ENCODE results near the gene JPT2.

Gene JPT2

GRCh38 chr16:1653023-1653422 lies 25.1 kb upstream of the JPT2 start:
- no peak for DNase-seq

DNA sequence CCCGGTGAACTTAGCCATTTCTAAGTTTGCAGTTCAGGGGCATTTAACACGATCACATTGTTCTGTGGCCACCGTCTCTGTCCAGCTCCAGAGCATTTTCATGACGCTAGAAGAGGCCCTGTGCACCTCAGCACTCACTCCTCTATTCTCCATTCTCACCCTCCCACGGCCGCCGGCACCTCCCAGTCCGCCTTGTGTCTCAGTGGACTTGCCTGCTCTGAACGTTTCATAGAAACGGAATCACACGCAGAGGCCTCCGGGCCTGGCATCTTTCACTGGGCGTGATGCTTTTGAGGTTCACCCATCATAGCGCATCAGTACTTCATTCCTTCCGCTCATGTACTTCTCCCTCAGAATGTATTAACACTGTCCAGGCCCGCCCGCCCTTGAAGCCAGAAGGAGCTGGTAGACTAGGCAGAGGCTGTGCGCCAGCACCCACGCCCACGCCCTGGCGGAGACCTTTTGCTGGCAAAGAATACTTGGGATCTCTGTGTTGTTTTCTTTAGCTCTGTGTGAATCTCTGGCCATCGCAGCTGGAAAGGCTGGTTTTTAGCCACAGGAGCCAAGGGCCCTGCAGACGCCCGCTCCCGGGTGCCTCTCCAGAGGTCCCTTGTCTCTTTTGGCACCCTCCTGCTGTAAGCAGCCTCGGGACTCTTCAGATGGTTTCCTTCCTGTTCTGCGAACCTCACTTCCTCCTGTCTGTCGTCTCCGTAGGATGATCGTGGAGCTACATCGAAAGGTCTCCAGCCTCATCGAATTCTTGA lies 23.4 kb upstream of the JPT2 start:
- no peak for DNase-seq

DNA sequence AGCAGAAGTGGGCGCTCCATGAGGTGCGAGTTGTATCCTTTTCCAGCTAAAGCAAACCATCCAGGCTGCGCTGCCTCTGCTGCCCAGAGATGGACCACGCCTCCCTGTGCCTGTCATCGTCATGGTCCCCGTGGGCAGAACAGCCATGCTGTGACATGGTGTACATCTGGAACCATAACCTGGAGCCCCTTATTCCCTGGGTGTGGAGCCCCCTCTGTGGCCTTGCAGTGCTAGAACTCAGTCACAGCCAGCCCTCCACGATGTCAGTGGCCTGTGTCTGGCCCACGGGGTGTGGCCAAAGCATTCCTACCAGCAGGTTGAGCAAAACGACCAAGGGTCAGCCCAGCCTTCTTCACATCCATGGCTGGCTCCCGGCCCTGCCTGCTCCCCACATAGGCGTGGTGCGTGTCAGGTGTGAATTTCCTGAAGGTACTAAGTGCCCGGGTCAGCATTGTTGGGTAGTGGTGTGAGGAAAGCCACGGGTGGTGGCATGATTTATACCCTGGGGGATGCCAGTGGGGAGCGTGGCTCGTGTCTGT lies 22.7 kb upstream of the JPT2 start:
- no peak for DNase-seq

DNA sequence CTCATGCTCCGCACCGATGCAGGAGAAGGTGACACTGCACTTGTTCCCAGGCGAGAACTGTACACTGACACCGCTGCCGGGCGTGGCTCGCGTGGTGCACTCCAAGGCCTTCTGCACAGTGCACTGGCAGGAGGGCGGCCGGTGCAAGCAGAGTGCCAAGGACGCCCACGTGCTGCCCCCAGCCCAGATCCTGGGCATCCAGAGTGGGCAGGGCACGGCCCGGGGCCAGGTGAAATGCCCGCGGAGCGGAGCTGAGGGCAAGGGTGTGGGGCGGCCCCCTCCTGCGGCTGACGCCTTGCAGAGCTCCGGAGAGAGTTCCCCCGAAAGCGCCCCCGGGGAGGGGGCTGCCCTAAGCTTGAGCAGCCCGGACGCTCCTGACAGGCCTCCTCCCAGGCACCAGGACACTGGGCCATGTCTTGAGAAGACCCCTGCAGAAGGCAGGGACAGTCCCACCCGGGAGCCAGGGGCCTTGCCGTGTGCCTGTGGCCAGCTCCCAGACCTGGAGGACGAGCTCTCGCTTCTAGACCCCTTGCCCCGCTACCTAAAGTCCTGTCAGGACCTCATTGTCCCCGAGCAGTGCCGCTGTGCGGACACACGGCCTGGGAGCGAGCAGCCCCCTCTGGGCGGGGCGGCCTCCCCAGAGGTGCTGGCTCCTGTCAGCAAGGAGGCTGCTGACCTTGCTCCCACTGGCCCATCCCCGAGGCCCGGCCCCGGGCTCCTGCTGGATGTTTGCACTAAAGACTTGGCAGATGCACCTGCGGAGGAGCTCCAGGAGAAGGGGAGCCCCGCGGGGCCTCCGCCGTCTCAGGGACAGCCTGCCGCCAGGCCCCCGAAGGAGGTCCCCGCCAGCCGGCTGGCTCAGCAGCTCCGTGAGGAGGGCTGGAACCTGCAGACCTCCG lies 21.9 kb upstream of the JPT2 start:
- DNase-seq, result no peak

DNA sequence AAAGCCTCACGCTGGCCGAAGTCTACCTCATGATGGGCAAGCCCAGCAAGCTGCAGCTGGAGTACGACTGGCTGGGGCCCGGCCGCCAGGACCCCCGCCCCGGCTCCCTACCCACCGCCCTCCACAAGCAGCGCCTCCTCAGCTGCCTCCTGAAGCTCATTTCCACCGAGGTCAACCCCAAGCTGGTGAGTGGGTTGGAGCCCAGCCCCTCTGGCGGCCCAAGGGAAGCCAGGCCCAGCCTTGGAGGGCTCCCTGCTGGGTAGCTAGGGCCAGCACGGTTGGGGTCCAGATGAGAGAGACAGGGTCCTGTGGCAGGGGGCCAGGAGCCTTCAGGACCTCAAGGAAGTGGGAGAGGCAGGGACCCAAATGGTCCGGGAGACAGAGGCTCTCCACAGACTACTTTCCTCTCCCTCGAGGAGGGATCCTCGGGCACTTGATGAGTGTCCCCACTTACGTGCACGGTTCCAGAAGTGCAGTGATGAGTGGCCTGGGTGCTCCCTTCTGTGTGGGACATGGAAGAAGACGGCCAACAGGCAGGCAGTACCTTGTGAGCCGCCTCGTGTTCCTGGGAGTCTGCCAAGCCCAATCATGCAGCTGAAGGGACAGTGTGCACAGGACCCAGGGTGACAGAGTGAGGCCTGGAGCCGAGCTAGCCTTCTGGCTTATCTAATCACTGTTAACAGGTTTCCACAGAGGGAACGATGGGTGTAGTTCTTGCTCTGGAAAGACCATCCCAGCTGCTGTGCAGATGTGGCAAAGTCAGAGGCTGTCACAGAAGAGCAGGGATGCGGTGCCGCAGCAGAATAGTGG lies 21.1 kb upstream of the JPT2 start:
- no peak for DNase-seq

DNA sequence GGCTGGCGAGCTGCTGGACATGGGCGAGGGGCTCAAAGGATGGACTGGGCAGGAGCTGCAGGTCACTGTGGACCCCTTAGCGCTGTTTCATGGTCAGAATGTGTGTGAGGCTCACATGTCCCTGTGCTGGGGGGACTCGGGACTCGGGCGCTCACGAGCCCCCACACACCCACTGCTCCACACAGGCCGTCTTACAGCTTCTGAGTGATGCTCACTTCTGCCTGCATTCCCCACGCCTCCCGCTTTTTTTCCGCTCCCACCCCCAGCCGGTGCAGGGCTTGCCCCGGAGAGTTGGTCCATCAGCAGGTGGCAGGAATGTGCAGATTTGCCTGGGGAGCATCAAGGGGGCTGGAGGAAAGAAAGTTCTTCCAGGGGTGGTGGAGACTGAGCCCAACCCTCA lies 20.2 kb upstream of the JPT2 start:
- DNase-seq, result no peak

GRCh38 chr16:1659031-1659430 lies 19.0 kb upstream of the JPT2 start:
- no peak for DNase-seq

DNA sequence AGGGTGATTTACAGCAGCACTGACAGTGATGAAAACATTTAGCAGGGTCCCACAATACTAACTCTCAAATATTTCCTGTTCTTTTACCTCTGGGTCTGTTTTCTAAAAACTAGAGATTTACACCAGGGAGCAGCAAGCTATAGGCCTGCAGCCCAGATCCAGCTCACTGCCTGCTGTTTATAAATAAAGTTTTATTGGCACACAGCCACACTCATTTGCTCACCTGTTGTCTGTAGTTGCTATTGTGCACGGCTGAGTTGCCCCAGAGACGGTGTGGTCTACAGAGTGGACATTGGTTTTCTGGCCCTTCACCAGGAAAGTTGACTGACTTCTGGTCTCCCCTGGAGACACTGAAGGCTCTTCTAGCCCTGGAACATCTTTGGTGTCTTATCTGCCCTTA lies 16.3 kb upstream of the JPT2 start:
- DNase-seq, result no peak

- no peak for DNase-seq
These were observed 15.5 kb upstream of the JPT2 start for GRCh38 chr16:1662543-1662942.

DNA sequence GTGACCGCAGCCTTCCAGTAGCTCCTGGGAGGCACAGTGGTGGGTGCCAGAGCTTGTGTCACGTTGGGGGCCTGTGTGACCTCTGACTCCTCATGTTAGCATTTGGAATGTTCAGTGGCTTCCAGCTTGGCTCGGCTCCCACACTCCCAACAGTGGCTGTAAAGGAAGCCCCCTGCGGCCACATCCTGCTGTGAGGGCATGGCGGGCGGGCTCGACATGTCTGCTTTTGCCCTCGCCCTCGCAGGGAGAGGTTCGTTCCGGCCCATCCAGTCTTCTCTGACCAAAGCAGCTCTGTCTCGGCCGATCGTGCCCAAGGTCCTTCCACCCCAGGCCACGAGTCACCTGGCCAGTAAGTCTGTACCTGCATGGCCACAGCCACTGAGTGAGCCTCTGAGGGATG lies 12.2 kb upstream of the JPT2 start:
- DNase-seq, result no peak

DNA sequence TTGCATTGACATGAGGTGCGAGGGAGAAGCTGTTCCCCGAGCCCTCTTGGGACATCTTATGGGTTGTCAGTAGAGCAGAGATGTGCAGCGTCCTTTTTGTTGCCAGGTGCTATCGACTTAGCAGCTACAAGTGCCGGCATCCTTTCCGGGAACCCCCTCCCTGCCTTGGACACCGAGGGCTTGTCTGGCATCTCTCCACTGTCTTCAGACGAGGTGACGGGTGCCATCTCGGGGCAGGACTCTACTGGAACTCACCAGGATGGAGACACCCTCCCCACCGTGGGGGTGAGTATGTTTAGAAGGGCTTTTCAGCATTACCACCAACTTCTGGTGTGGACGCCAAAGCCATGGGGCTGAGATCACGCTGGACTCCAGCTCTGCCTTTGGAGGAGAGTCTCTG lies 11.8 kb upstream of the JPT2 start:
- no peak for DNase-seq

DNA sequence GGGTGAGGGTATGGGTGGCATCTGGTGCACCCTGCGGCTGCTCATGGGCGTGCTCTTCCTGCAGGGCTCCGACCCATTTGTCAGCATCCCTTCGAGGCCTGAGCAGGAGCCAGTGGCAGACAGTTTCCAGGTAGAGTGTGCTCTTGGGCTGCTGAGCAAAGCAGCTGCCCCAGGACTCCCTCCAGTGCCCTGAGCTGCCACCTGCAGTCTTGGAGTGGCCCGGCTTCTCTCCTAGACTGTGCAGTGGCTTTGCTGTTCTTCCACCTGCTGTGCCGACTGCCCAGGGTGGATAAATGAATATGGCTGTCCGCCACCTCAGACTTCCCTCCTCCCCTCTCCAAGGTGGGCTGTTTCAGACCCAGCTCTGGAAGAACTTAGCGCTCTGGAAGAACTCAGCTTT lies 10.8 kb upstream of the JPT2 start:
- no peak for DNase-seq

GRCh38 chr16:1667916-1668315 lies 10.2 kb upstream of the JPT2 start:
- DNase-seq, result no peak

GRCh38 chr16:1668612-1669319 lies 9.3 kb upstream of the JPT2 start:
- DNase-seq, result no peak

GRCh38 chr16:1669698-1670097 lies 8.4 kb upstream of the JPT2 start:
- DNase-seq, result no peak

GRCh38 chr16:1670371-1670770 lies 7.7 kb upstream of the JPT2 start:
- no peak for DNase-seq

DNA sequence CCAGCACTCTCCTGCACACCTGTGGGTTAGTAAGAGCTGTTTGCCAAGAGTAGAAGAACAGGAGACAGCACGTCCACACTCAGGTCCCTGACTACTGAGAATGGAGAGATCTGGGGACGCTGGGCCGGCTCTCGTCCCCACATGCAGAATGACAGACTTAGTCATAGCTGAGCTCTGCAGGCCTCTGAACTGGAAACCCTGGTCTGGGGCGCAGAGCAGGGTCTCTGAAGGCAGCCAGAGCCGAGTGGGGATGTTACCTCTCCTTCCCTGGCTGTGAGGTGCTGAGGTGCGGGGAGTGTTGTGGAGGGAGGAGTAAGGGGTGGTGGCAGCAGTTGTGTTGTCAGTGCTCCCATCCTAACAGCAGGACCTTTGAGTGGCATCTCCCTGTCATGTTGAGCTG lies 7.2 kb upstream of the JPT2 start:
- DNase-seq, result no peak

- no peak for DNase-seq
These were observed 4.5 kb upstream of the JPT2 start for GRCh38 chr16:1673424-1674151.

- no peak for DNase-seq
These were observed 3.8 kb upstream of the JPT2 start for GRCh38 chr16:1674306-1674705.

DNA sequence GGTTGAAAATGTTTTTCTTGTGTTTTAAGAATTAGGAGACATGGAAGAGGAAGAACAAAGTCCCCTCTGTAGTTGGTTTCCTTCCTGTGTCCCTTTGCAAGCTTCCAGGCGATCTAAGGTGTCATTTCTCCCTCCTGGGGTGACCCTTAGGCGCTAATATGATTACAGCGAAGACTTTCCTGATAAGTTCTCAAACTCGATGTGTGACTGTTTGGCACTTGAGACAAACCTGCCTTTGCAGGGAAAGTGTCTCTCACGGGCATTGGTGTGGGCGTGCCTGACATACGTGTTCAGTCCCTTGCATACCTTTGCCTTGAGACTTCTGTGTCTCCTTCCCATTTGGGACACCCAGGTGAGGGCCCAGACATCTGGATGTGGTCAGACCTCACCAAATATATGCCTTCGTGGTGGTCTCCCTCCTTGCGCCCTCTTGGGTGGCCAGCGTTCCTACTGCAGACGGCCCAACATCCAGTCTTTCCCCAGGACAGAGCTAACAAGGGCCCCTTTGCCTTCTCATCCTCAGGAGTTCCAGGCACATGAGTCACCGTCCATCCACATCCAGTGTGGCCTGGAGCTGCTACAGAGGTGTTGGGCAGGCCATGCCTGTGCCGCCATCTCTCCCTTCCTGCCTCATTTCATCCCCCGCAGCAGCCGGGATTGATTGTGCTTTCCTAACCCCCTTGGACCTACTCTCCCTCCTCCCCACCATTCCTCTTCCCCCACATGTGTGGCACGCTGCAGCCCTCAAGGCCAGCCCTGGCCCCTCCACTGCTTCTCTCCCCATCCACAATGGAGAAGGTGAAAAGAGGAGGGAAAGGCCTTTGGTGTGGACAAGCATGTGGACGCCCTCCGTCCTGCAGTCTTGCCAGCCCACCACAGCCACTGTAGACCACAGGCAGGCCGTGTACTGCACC lies 3.1 kb upstream of the JPT2 start:
- no peak for DNase-seq

GRCh38 chr16:1676661-1677060 lies 1.4 kb upstream of the JPT2 start:
- no peak for DNase-seq
